OCI-LY3 (cell line): ENCODE results near the gene CCL4L2.

Experiments
- EZH2phosphoT487 ChIP-seq: fragments of 200-600 bp; shearing (Covaris generic); IDR thresholded peaks from 2 replicates; pipeline ENCODE4 v1.6.1; 2018; ENCODE audit warnings: antibody characterized with exemption, mixed run types, low read depth
- TF ChIP-seq, protein P1 (sequence below): fragments of 200-600, 300-600 bp; sonication (generic); IDR thresholded peaks from 2 replicates; pipeline ENCODE4 v1.5.1; 2014; ENCODE audit warnings: antibody characterized with exemption, low read length, low read depth

DNA sequence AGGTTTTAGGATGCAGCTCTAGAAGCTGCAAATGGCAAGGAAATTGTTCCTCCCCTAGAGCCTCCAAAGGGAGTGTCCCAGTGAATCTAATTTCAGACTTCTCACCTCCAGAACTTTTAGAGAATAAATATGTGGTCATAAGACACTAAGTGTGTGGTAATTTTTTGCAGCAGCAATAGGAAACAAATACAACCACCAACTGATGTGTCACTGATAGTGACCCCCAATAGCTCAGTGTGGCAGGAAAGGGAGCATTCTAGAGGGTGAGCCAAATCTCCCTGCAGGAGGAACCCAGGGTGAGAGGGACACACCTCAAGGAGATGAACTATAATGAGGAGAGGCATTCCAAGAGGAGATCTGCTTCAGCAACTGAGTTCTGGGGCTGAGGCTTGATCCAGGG, 4.1 kb downstream of the CCL4L2 start:
- TF ChIP-seq, protein P1, sequence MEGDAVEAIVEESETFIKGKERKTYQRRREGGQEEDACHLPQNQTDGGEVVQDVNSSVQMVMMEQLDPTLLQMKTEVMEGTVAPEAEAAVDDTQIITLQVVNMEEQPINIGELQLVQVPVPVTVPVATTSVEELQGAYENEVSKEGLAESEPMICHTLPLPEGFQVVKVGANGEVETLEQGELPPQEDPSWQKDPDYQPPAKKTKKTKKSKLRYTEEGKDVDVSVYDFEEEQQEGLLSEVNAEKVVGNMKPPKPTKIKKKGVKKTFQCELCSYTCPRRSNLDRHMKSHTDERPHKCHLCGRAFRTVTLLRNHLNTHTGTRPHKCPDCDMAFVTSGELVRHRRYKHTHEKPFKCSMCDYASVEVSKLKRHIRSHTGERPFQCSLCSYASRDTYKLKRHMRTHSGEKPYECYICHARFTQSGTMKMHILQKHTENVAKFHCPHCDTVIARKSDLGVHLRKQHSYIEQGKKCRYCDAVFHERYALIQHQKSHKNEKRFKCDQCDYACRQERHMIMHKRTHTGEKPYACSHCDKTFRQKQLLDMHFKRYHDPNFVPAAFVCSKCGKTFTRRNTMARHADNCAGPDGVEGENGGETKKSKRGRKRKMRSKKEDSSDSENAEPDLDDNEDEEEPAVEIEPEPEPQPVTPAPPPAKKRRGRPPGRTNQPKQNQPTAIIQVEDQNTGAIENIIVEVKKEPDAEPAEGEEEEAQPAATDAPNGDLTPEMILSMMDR = no peak
- TF ChIP-seq EZH2phosphoT487 = no peak
